Stimulated activated CD8-positive, alpha-beta memory T cell treated with anti-CD3 and anti-CD28 coated beads, Interleukin-15, amount 100 ng/mL, for 48 hours (primary cell): ENCODE results near the gene GYS2.
"Not testable (repeated sequence)": the region's sequence is repeated elsewhere in the genome, so short reads cannot be mapped to it uniquely, and the experiment has no call there.

Source experiments
- DNase-seq, 2 donors: peaks; one replicate each; pipeline ENCODE4 v3.0.0-alpha.2; 2020; ENCODE audit warnings: low read depth in 2 of 2

GYS2 gene

GRCh38 chr12:21602774-21603173 is 1.9 kb downstream of the GYS2 start:
- no peak for DNase-seq

- DNase-seq = no peak
These were observed 4.5 kb downstream of the GYS2 start for GRCh38 chr12:21600196-21600595.

GRCh38 chr12:21599143-21599999 is 5.3 kb downstream of the GYS2 start:
- no peak for DNase-seq

- no peak for DNase-seq
These were observed 6.0 kb downstream of the GYS2 start for GRCh38 chr12:21598651-21599050.

GRCh38 chr12:21595356-21595755 is 9.3 kb downstream of the GYS2 start:
- not testable (repeated sequence) for DNase-seq

GRCh38 chr12:21585485-21585884 is 19.2 kb downstream of the GYS2 start:
- no peak for DNase-seq

- DNase-seq = not testable (repeated sequence)
These were observed 20.1 kb downstream of the GYS2 start for GRCh38 chr12:21584403-21585182.

GRCh38 chr12:21583587-21583986 is 21.1 kb downstream of the GYS2 start:
- DNase-seq = no peak

GRCh38 chr12:21580748-21581516 is 23.7 kb downstream of the GYS2 start:
- no peak for DNase-seq

- DNase-seq = no peak
These were observed 27.1 kb downstream of the GYS2 start for GRCh38 chr12:21577516-21577915.

- no peak for DNase-seq
These were observed 28.2 kb downstream of the GYS2 start for GRCh38 chr12:21576431-21576830.

- DNase-seq = no peak
These were observed 30.8 kb downstream of the GYS2 start for GRCh38 chr12:21573733-21574358.

GRCh38 chr12:21571046-21571445 is 33.6 kb downstream of the GYS2 start:
- DNase-seq = no peak

GRCh38 chr12:21568115-21568514 is 36.5 kb downstream of the GYS2 start:
- DNase-seq = no peak

- DNase-seq = no peak
These were observed 37.7 kb downstream of the GYS2 start for GRCh38 chr12:21566907-21567394.

GRCh38 chr12:21566223-21566906 is 38.3 kb downstream of the GYS2 start:
- DNase-seq = no peak

- no peak for DNase-seq
These were observed 41.8 kb downstream of the GYS2 start for GRCh38 chr12:21562859-21563258.

- no peak for DNase-seq
These were observed 43.5 kb downstream of the GYS2 start for GRCh38 chr12:21561158-21561557.

- no peak for DNase-seq
These were observed 44.6 kb downstream of the GYS2 start for GRCh38 chr12:21559855-21560569.

GRCh38 chr12:21558100-21558679 is 46.5 kb downstream of the GYS2 start:
- no peak for DNase-seq
